ENCODE results near the gene MRPL22. TPM values are rescaled to one million over a fixed set of nuclear protein-coding genes. Genes with fewer than 3 reads are reported as not detected.

MRPL22 gene
- total RNA-seq, 1 experiment from 2014 or later: 27.2 TPM

DNA sequence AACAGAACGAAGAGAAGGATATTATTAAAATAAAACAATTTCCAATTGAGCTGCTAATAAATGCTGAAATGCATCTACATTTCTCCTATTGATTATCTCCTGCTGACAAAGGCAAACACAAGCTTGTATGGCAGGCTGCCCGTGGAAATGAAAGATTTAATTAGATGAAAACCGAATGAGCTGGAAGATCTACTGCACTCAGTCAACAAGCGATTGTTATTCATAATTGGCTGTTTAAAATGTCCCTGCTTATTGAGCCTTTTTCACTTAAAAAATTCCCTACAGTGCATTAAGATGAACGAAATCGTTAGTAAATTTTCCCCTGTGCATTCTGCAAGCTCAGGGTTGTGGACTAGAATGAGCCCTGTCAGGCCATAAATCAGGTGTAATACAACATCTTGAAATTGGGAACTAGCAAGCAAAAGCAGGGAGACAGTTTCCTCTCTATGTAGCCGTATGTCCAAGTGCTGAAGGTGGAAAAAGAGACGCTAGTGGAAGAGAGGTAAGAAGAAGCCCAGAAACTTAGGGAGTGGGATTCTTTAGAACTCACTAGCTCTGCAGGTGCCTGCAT, 44.2 kb downstream of the MRPL22 start:
- intact Hi-C loops (cut with micrococcal nuclease): no loop called here
- no peak for TF ChIP-seq EZH2phosphoT487 (IDR thresholded peaks at IDR 0.05; ENCODE audit: borderline replicate concordance, low read length)
- no peak for TF ChIP-seq EZH2 (IDR thresholded peaks at IDR 0.05; ENCODE audit: low read length, unreplicated experiment)
- TF ChIP-seq, protein P1, sequence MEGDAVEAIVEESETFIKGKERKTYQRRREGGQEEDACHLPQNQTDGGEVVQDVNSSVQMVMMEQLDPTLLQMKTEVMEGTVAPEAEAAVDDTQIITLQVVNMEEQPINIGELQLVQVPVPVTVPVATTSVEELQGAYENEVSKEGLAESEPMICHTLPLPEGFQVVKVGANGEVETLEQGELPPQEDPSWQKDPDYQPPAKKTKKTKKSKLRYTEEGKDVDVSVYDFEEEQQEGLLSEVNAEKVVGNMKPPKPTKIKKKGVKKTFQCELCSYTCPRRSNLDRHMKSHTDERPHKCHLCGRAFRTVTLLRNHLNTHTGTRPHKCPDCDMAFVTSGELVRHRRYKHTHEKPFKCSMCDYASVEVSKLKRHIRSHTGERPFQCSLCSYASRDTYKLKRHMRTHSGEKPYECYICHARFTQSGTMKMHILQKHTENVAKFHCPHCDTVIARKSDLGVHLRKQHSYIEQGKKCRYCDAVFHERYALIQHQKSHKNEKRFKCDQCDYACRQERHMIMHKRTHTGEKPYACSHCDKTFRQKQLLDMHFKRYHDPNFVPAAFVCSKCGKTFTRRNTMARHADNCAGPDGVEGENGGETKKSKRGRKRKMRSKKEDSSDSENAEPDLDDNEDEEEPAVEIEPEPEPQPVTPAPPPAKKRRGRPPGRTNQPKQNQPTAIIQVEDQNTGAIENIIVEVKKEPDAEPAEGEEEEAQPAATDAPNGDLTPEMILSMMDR (conservative IDR thresholded peaks at IDR 0.05; ENCODE audit: low read depth, low read length): no peak
- CTCF ChIA-PET: no interaction called here

DNA sequence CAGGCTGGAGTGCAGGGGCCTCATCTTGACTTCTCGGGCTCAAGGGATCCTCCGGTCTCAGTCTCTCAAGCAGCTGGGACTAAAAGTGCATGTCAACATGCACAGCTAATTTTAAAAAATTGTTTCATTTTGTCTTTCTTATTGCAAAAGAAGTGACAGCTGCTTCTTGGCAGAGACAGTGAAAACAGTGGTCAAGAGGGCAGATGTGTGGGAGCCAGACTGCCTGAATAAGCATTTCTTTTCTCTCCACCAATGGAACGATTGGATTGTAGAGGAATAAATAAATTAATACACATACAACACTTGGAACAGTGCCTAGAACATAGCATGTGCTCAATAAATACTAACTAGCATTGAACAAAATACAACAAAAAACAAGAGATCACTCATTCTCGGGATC, 45.3 kb downstream of the MRPL22 start:
- Histone ChIP-seq H3K4me1 (ENCODE audit: insufficient read depth, low read length) (no peaks in the 10 kb centered on the region), H3K36me3 (ENCODE audit: low read depth, low read length) (no peaks in the 10 kb centered on the region), H3K4me2 (ENCODE audit: low read length) (no peak overlapping the region), H3K4me3 (ENCODE audit: low read length) (no peak overlapping the region), H3K79me2 (ENCODE audit: low read length) (no peaks in the 10 kb centered on the region), H3F3A (ENCODE audit: low read length, unreplicated experiment) (no peaks in the 10 kb centered on the region), H3K27ac (ENCODE audit: low read length) (no peak overlapping the region), H3K9me2 (replicated peaks; ENCODE audit: low read length) (no peaks in the 10 kb centered on the region), H4K20me1 (ENCODE audit: low read length) (no peaks in the 10 kb centered on the region), H3K9me3 (ENCODE audit: low read length) (no peaks in the 10 kb centered on the region), H3K9ac (ENCODE audit: low read length) (no peak overlapping the region), H2AFZ (ENCODE audit: low read length) (no peak overlapping the region), H3K27me3 (ENCODE audit: low read length) (peaks cover 20% of the 10 kb centered on the region)
- CTCF ChIA-PET: no interaction called here
- BruUV-seq (replicated peaks): no TSS peak
- no peak for TF ChIP-seq EZH2 (IDR thresholded peaks at IDR 0.05; ENCODE audit: low read length, unreplicated experiment)
- TF ChIP-seq EZH2phosphoT487 (IDR thresholded peaks at IDR 0.05; ENCODE audit: borderline replicate concordance, low read length): no peak
- TF ChIP-seq, protein P1 (conservative IDR thresholded peaks at IDR 0.05; ENCODE audit: low read depth, low read length): no peak
- DNase-seq (no peak), ATAC-seq (no peak)
- POLR2A ChIA-PET (ENCODE audit: unreplicated experiment): no interaction called here
- intact Hi-C loops (cut with micrococcal nuclease): no loop called here

More for the DNA sequence above, 44.2 kb downstream of the MRPL22 start:
- POLR2A ChIA-PET (ENCODE audit: unreplicated experiment): no interaction called here
- H3K4me3 ChIP-seq (ENCODE audit: low read length): no peak overlapping the region
- H3K79me2 ChIP-seq (ENCODE audit: low read length): no peaks in the 10 kb centered on the region
- no peak overlapping the region for H3K4me2 ChIP-seq (ENCODE audit: low read length)
- no peaks in the 10 kb centered on the region for H3F3A ChIP-seq (ENCODE audit: low read length, unreplicated experiment)
- no peaks in the 10 kb centered on the region for H3K4me1 ChIP-seq (ENCODE audit: insufficient read depth, low read length)
- H3K9me3 ChIP-seq (ENCODE audit: low read length): no peaks in the 10 kb centered on the region
- no peak for DNase-seq
- H3K9ac ChIP-seq (ENCODE audit: low read length): no peak overlapping the region
- no peaks in the 10 kb centered on the region for H4K20me1 ChIP-seq (ENCODE audit: low read length)
- no peak overlapping the region for H2AFZ ChIP-seq (ENCODE audit: low read length)
- no peak overlapping the region for H3K27ac ChIP-seq (ENCODE audit: low read length)
- no peak for ATAC-seq
- no peaks in the 10 kb centered on the region for H3K36me3 ChIP-seq (ENCODE audit: low read depth, low read length)
- no TSS peak for BruUV-seq (replicated peaks)
- H3K27me3 ChIP-seq (ENCODE audit: low read length): peaks cover 20% of the 10 kb centered on the region
- H3K9me2 ChIP-seq (replicated peaks; ENCODE audit: low read length): no peaks in the 10 kb centered on the region

DNA sequence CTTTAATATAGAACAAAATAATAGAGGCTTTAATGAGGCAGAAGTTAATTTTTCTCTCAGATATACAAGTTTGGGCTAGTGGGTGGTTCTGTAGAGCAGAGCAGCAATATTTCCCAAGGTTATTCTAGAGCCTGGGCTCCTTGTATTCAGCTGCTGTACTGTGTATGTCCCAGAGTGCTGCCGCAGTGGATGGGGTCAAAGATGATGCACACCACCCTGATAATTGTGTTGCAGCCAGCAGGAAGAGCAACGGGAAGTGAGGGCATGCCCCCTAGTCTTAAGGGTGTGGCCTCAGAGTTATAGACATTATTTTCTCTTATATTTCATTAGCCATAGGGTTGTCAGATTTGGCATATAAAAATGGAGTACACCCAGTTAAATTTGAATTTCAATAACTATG, 48.8 kb downstream of the MRPL22 start:
- DNase-seq (no peak), ATAC-seq (no peak)
- Histone ChIP-seq H3K27ac (ENCODE audit: low read length) (no peak overlapping the region), H3K79me2 (ENCODE audit: low read length) (no peaks in the 10 kb centered on the region), H3K9ac (ENCODE audit: low read length) (no peak overlapping the region), H3K36me3 (ENCODE audit: low read depth, low read length) (no peaks in the 10 kb centered on the region), H2AFZ (ENCODE audit: low read length) (no peak overlapping the region), H3F3A (ENCODE audit: low read length, unreplicated experiment) (no peaks in the 10 kb centered on the region), H3K4me3 (ENCODE audit: low read length) (no peak overlapping the region), H3K4me1 (ENCODE audit: insufficient read depth, low read length) (no peaks in the 10 kb centered on the region), H4K20me1 (ENCODE audit: low read length) (no peaks in the 10 kb centered on the region), H3K9me2 (replicated peaks; ENCODE audit: low read length) (no peaks in the 10 kb centered on the region), H3K4me2 (ENCODE audit: low read length) (no peak overlapping the region), H3K9me3 (ENCODE audit: low read length) (no peaks in the 10 kb centered on the region), H3K27me3 (ENCODE audit: low read length) (peaks cover 20% of the 10 kb centered on the region)
- BruUV-seq (replicated peaks): no TSS peak
- TF ChIP-seq, protein P1 (conservative IDR thresholded peaks at IDR 0.05; ENCODE audit: low read depth, low read length): no peak
- TF ChIP-seq EZH2phosphoT487 (IDR thresholded peaks at IDR 0.05; ENCODE audit: borderline replicate concordance, low read length) (no peak), EZH2 (IDR thresholded peaks at IDR 0.05; ENCODE audit: low read length, unreplicated experiment) (no peak)
- CTCF ChIA-PET: no interaction called here
- intact Hi-C loops (cut with micrococcal nuclease): no loop called here
- POLR2A ChIA-PET (ENCODE audit: unreplicated experiment): no interaction called here

All from PC-3 (cell line).